Tibial nerve (tissue), 4 donors: ENCODE measurements around the gene RAD51C. TPM values are rescaled to one million over a fixed set of nuclear protein-coding genes. Genes with fewer than 3 reads are reported as not detected.

Experiments used
- DNase-seq, 2 donors: peaks; one replicate each; pipeline ENCODE4 v3.0.0-alpha.2; 2019; ENCODE audit warnings: low spot score in 2 of 2
- H3K27ac ChIP-seq, 4 donors: fragments of 200-600 bp; sonication (generic) in 3 of 4; one replicate each; pipeline ENCODE4 v1.5.1; 2017 to 2019; ENCODE audit warnings: mild to moderate bottlenecking in 1 of 4
- H3K27me3 ChIP-seq, 2 donors: fragments of 200-600 bp; sonication (generic) in 1 of 2; one replicate each; pipeline versions ENCODE4 v1.5.1 to v1.6.0; 2017 to 2019
- H3K36me3 ChIP-seq, 3 donors: fragments of 200-600 bp; sonication (generic); one replicate each; pipeline ENCODE4 v1.5.1; 2018 to 2019
- H3K4me1 ChIP-seq, 4 donors: fragments of 200-600 bp; sonication (generic) in 3 of 4; one replicate each; pipeline ENCODE4 v1.5.1; 2017 to 2019
- H3K4me3 ChIP-seq, 4 donors: fragments of 200-600 bp; sonication (generic) in 3 of 4; one replicate each; pipeline ENCODE4 v1.5.1; 2017 to 2019; ENCODE audit warnings: mild to moderate bottlenecking in 1 of 4, moderate library complexity in 1 of 4
- H3K9me3 ChIP-seq, 4 donors: fragments of 200-600 bp; sonication (generic) in 3 of 4; one replicate each; pipeline ENCODE4 v1.5.1; 2017 to 2019
- EP300 ChIP-seq, 2 donors: sonication (generic); formaldehyde crosslinking; IDR thresholded peaks; one replicate each; pipeline ENCODE4 v1.6.1; 2017; ENCODE audit warnings: antibody characterized with exemption in 2 of 2, mild to moderate bottlenecking in 1 of 2
- POLR2A ChIP-seq, 2 donors: fragments of 450-650 bp; IDR thresholded peaks; one replicate each; pipeline ENCODE4 v1.6.1; 2017; ENCODE audit warnings: antibody characterized with exemption in 2 of 2, mild to moderate bottlenecking in 2 of 2, moderate library complexity in 2 of 2
- WGBS, 2 donors: methylation state at CpG; one replicate each; pipeline ENCODE4 v1.1.5; 2018; 5-methylcytosine and 5-hydroxymethylcytosine counted together
- total RNA-seq, 4 donors: library from RNA; depleted of rRNA; stranded (reverse); fragments of >200 nt; gene quantifications; one replicate each; pipeline ENCODE4 v1.1.0, GENCODE V29; 2016
- TF ChIP-seq, protein P1 (sequence below), 5 experiments: fragments of 200-600 bp in 3 of 5; fragments of 450-650 bp in 2 of 5; sonication (generic) in 3 of 5; IDR thresholded peaks; one replicate each; pipeline ENCODE4 v1.5.1; 2016 to 2019; ENCODE audit warnings: antibody characterized with exemption in 5 of 5, mild to moderate bottlenecking in 3 of 5, moderate library complexity in 2 of 5

RAD51C gene
- total RNA-seq, 4 donors from 2014 or later, result 10.3 to 18.8 (median 13.5) TPM

GRCh38 chr17:58753026-58753425 is 60.6 kb downstream of the RAD51C start:
- H3K27ac ChIP-seq, result no peak overlapping the region
- no peak overlapping the region for H3K4me3 ChIP-seq
- H3K36me3 ChIP-seq, result no peaks in the 10 kb centered on the region
- TF ChIP-seq, protein P1, sequence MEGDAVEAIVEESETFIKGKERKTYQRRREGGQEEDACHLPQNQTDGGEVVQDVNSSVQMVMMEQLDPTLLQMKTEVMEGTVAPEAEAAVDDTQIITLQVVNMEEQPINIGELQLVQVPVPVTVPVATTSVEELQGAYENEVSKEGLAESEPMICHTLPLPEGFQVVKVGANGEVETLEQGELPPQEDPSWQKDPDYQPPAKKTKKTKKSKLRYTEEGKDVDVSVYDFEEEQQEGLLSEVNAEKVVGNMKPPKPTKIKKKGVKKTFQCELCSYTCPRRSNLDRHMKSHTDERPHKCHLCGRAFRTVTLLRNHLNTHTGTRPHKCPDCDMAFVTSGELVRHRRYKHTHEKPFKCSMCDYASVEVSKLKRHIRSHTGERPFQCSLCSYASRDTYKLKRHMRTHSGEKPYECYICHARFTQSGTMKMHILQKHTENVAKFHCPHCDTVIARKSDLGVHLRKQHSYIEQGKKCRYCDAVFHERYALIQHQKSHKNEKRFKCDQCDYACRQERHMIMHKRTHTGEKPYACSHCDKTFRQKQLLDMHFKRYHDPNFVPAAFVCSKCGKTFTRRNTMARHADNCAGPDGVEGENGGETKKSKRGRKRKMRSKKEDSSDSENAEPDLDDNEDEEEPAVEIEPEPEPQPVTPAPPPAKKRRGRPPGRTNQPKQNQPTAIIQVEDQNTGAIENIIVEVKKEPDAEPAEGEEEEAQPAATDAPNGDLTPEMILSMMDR (IDR thresholded peaks at IDR 0.05), result no peak
- TF ChIP-seq EP300 (IDR thresholded peaks at IDR 0.05), result no peak
- TF ChIP-seq POLR2A (IDR thresholded peaks at IDR 0.05), result no peak
- WGBS, 2 donors, result 72 to 75% methylated on average over 2 of the region's 2 CpGs
- peaks cover 0 to 22% (median 8%) of the 10 kb centered on the region in 4 donors for H3K4me1 ChIP-seq
- DNase-seq, result no peak
- H3K27me3 ChIP-seq, result peaks cover 0 to 32% of the 10 kb centered on the region in 2 donors
- no peaks in the 10 kb centered on the region for H3K9me3 ChIP-seq

DNA sequence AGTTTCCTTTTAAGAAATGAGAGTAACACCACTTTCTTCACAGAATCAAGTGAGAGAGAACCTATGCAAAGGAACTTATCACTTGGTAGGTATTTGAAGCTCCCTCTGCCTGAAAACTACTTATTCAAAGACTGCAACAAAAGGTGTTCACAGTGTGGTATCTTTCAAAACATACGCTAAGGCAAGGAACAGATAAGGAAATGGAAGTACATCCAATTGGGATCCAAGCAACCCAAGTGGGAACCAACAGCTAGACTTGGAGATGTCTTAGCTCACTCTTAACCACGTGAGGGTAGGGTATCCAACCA is 62.8 kb downstream of the RAD51C start:
- Histone ChIP-seq H3K4me1 (peaks cover 0 to 22% (median 8%) of the 10 kb centered on the region in 4 donors), H3K4me3 (peak overlapping the region in 1 of 4 donors; percentile 57), H3K9me3 (no peaks in the 10 kb centered on the region), H3K27ac (no peak overlapping the region), H3K36me3 (no peaks in the 10 kb centered on the region), H3K27me3 (peaks cover 0 to 51% of the 10 kb centered on the region in 2 donors)
- TF ChIP-seq EP300 (IDR thresholded peaks at IDR 0.05) (no peak), POLR2A (IDR thresholded peaks at IDR 0.05) (no peak)
- TF ChIP-seq, protein P1 (IDR thresholded peaks at IDR 0.05), result no peak
- DNase-seq, result no peak
- WGBS, 2 donors, result 29 to 35% methylated on average over 2 of the region's 2 CpGs

DNA sequence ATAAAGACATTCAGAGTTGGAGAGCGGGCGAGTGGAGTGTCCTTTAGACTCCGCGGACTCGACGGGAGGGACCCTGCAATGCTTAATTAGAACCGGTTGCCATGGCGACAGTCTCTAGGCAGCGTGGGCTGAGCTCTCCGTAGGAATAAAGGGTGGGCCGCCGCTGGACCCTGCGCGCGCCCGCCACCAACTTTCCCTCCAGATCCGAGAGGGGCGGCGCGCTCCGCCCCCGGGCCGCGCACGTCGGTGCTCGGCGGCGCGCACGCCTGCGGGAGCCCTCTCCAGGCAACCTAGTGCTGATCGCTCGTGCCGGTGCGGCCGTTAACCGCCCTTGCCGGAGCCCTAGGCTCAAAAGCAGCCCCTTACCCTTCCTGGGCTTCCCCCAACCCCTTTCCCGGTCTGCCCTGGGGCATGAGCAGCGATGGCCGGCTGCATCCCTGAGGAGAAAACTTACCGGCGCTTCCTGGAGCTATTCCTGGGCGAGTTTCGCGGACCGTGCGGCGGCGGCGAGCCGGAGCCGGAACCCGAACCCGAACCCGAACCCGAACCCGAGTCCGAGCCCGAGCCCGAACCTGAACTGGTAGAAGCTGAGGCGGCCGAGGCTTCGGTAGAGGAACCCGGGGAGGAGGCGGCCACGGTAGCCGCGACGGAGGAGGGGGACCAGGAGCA is 63.3 kb downstream of the RAD51C start, which contains the start of gene PPM1E:
PPM1E (plus strand) TSS at position 278 of the 669 bp plus-strand sequence.
- Histone ChIP-seq H3K4me3 (peak within 1 kb of the TSS; percentile 41 to 60 (median 52)), H3K27me3 (peaks cover 0 to 54% of the 10 kb centered on the region in 2 donors), H3K36me3 (no peaks in the 10 kb centered on the region), H3K27ac (no peak within 1 kb of the TSS), H3K4me1 (peaks cover 0 to 22% (median 8%) of the 10 kb centered on the region in 4 donors), H3K9me3 (no peaks in the 10 kb centered on the region)
- TF ChIP-seq EP300 (IDR thresholded peaks at IDR 0.05) (no peak), POLR2A (IDR thresholded peaks at IDR 0.05) (no peak)
- TF ChIP-seq, protein P1 (IDR thresholded peaks at IDR 0.05), result no peak
- DNase-seq, result peak in 1 of 2 donors; percentile 9
- 0 to 2% methylated on average over 16 to 60 of the region's 71 CpGs for WGBS, 2 donors

- TF ChIP-seq, protein P1 (IDR thresholded peaks at IDR 0.05), result no peak
- peak overlapping the region; percentile 41 to 60 (median 52) for H3K4me3 ChIP-seq
- DNase-seq, result no peak
- H3K9me3 ChIP-seq, result no peaks in the 10 kb centered on the region
- no peak overlapping the region for H3K27ac ChIP-seq
- WGBS, 2 donors, result 1 to 2% methylated on average over 44 to 67 of the region's 72 CpGs
- H3K4me1 ChIP-seq, result peaks cover 0 to 22% (median 8%) of the 10 kb centered on the region in 4 donors
- H3K27me3 ChIP-seq, result peaks cover 0 to 54% of the 10 kb centered on the region in 2 donors
- no peaks in the 10 kb centered on the region for H3K36me3 ChIP-seq
Observed at GRCh38 chr17:58756246-58757161, 64.1 kb downstream of the RAD51C start.

- H3K4me3 ChIP-seq, result no peak overlapping the region
- peaks cover 0 to 22% (median 8%) of the 10 kb centered on the region in 4 donors for H3K4me1 ChIP-seq
- no peaks in the 10 kb centered on the region for H3K36me3 ChIP-seq
- H3K27me3 ChIP-seq, result peaks cover 0 to 59% of the 10 kb centered on the region in 2 donors
- no peak overlapping the region for H3K27ac ChIP-seq
- WGBS, 2 donors, result 35 to 36% methylated on average over 5 of the region's 5 CpGs
- no peak for DNase-seq
- TF ChIP-seq POLR2A (IDR thresholded peaks at IDR 0.05), result no peak
- TF ChIP-seq EP300 (IDR thresholded peaks at IDR 0.05), result no peak
- TF ChIP-seq, protein P1 (IDR thresholded peaks at IDR 0.05), result no peak
- no peaks in the 10 kb centered on the region for H3K9me3 ChIP-seq
Observed at GRCh38 chr17:58757162-58757613, 64.8 kb downstream of the RAD51C start.
